GM23338 (cell line): ENCODE results near the gene PTP4A1. TPM values are rescaled to one million over a fixed set of nuclear protein-coding genes. Genes with fewer than 3 reads are reported as not detected.

Experiments
- ATAC-seq: fragments of 200-7000 bp; cut with Tn5 transposase; 3 replicates; pipeline ENCODE4 v1.9.1; 2020
- DNase-seq: peaks from one replicate; pipeline ENCODE4 v3.0.0-alpha.2; 2015; ENCODE audit warnings: low spot score
- H2AFZ ChIP-seq: fragments of 200-600 bp; sonication (generic); 2 replicates; pipeline ENCODE4 v1.8.0; 2016; ENCODE audit warnings: antibody characterized with exemption, mild to moderate bottlenecking, moderate library complexity
- H3F3A ChIP-seq: fragments of 200-600 bp; sonication (generic); replicated peaks from 2 replicates; pipeline ENCODE4 v1.8.0; 2017; ENCODE audit warnings: antibody characterized with exemption, mixed run types, low read depth
- H3K27ac ChIP-seq: fragments of 200-600 bp; sonication (generic); 2 replicates; pipeline ENCODE4 v1.6.1; 2016; ENCODE audit warnings: low read depth
- H3K27me3 ChIP-seq: fragments of 200-600 bp; sonication (generic); 2 replicates; pipeline ENCODE4 v1.8.0; 2016; ENCODE audit warnings: mild to moderate bottlenecking, mixed run types, moderate library complexity; ENCODE audit not compliant: insufficient read depth
- H3K36me3 ChIP-seq: fragments of 200-600 bp; sonication (generic); 2 replicates; pipeline ENCODE4 v1.8.0; 2016; ENCODE audit warnings: mild to moderate bottlenecking; ENCODE audit not compliant: insufficient read depth
- H3K4me1 ChIP-seq: fragments of 200-600 bp; sonication (generic); 2 replicates; pipeline ENCODE4 v1.8.0; 2016; ENCODE audit warnings: mild to moderate bottlenecking, moderate library complexity; ENCODE audit not compliant: insufficient read depth
- H3K4me2 ChIP-seq: fragments of 200-600 bp; sonication (generic); 2 replicates; pipeline ENCODE4 v1.7.1; 2017; ENCODE audit warnings: mixed run types
- H3K4me3 ChIP-seq: fragments of 200-600 bp; sonication (generic); 2 replicates; pipeline ENCODE4 v1.6.1; 2016; ENCODE audit warnings: mixed run types
- H3K79me2 ChIP-seq: fragments of 200-600 bp; sonication (generic); replicated peaks from 2 replicates; pipeline ENCODE4 v1.8.0; 2017; ENCODE audit warnings: mild to moderate bottlenecking; ENCODE audit not compliant: insufficient read depth
- H3K9me2 ChIP-seq: fragments of 200-600 bp; sonication (generic); 2 replicates; pipeline ENCODE4 v1.8.0; 2017; ENCODE audit not compliant: insufficient read depth
- H4K20me1 ChIP-seq: fragments of 200-600 bp; sonication (generic); replicated peaks from 2 replicates; pipeline ENCODE4 v1.8.0; 2017; ENCODE audit warnings: mild to moderate bottlenecking; ENCODE audit not compliant: insufficient read depth
- H3K27ac Mint-ChIP-seq: 2 replicates; pipeline ENCODE4 v1.8.0; 2020; ENCODE audit warnings: inconsistent platforms, mild to moderate bottlenecking, moderate library complexity, mixed read lengths
- H3K27me3 Mint-ChIP-seq: 3 replicates; pipeline ENCODE4 v1.8.0; 2022; ENCODE audit warnings: low read depth, mild to moderate bottlenecking, moderate library complexity, mixed read lengths, inconsistent platforms; ENCODE audit not compliant: insufficient read depth, poor library complexity
- H3K36me3 Mint-ChIP-seq: 3 replicates; pipeline ENCODE4 v1.8.0; 2021; ENCODE audit warnings: low read depth, mild to moderate bottlenecking, inconsistent platforms, moderate library complexity, mixed read lengths
- H3K4me1 Mint-ChIP-seq: 3 replicates; pipeline ENCODE4 v1.8.0; 2020; ENCODE audit warnings: mild to moderate bottlenecking, inconsistent platforms, mixed read lengths
- H3K4me3 Mint-ChIP-seq: 3 replicates; pipeline ENCODE4 v1.8.0; 2021; ENCODE audit warnings: moderate library complexity, mild to moderate bottlenecking, inconsistent platforms, mixed read lengths
- H3K9me3 Mint-ChIP-seq: 3 replicates; pipeline ENCODE4 v1.8.0; 2020; ENCODE audit warnings: moderate library complexity, mild to moderate bottlenecking, inconsistent platforms, mixed read lengths
- CREB1 ChIP-seq: fragments of 250-450 bp; sonication (Bioruptor Pico); IDR thresholded peaks from 2 replicates; pipeline ENCODE4 v1.5.0; 2020; ENCODE audit warnings: low read depth, mild to moderate bottlenecking, moderate library complexity
- CTCF ChIP-seq, 2 experiments: fragments of 200-600 bp in 1 of 2; sonication (generic) in 1 of 2; conservative IDR thresholded peaks; 2 replicates each; pipeline versions ENCODE4 v1.5.1 to v1.6.1; 2016 to 2017; ENCODE audit warnings: antibody characterized with exemption in 2 of 2, low read depth in 2 of 2, mild to moderate bottlenecking in 2 of 2, moderate library complexity in 1 of 2
- EZH2 ChIP-seq: fragments of 200-600 bp; sonication (generic); IDR thresholded peaks from one replicate; pipeline ENCODE4 v1.8.0; 2017; ENCODE audit warnings: antibody characterized with exemption, mild to moderate bottlenecking, low read depth; ENCODE audit not compliant: unreplicated experiment
- EZH2phosphoT487 ChIP-seq: fragments of 200-600 bp; sonication (generic); IDR thresholded peaks from one replicate; pipeline ENCODE4 v1.8.1; 2018; ENCODE audit warnings: antibody characterized with exemption; ENCODE audit not compliant: unreplicated experiment
- JUNB ChIP-seq: IDR thresholded peaks from one replicate; pipeline ENCODE4 v1.6.1; 2016; ENCODE audit warnings: antibody characterized with exemption; ENCODE audit not compliant: unreplicated experiment
- NANOG ChIP-seq: IDR thresholded peaks from 2 replicates; pipeline ENCODE4 v1.6.1; 2016; ENCODE audit warnings: antibody characterized with exemption, borderline replicate concordance
- POLR2AphosphoS5 ChIP-seq: IDR thresholded peaks from 2 replicates; pipeline ENCODE4 v1.6.1; 2016; ENCODE audit warnings: antibody characterized with exemption, low read depth
- STAT1 ChIP-seq: IDR thresholded peaks from one replicate; pipeline ENCODE4 v1.6.1; 2016; ENCODE audit warnings: antibody characterized with exemption; ENCODE audit not compliant: unreplicated experiment
- ZNF331 ChIP-seq: fragments of 250-450 bp; sonication (Bioruptor Pico); IDR thresholded peaks from 2 replicates; pipeline ENCODE4 v1.5.0; 2020; ENCODE audit warnings: low read depth, mild to moderate bottlenecking, moderate library complexity
- polyA plus RNA-seq: library from polyadenylated mRNA; unstranded; fragments of >200 nt; fragmentation: Nextera tagmentation; extraction: Ambion mirVana; gene quantifications from 2 replicates; pipeline ENCODE4 v1.2.1, GENCODE V29; 2016
- total RNA-seq: library from RNA; depleted of rRNA; stranded (reverse); fragments of >200 nt; shearing (Covaris generic); gene quantifications from 2 replicates; pipeline ENCODE4 v1.2.3, GENCODE V29; 2014
- TF ChIP-seq, protein P1 (sequence below): IDR thresholded peaks from 2 replicates; pipeline ENCODE4 v1.6.1; 2016; ENCODE audit warnings: antibody characterized with exemption
- TF ChIP-seq, protein P2 (sequence below): IDR thresholded peaks from one replicate; pipeline ENCODE4 v1.6.1; 2018; ENCODE audit warnings: antibody characterized with exemption; ENCODE audit not compliant: unreplicated experiment

Gene PTP4A1
- total and polyA plus RNA-seq, 2 experiments from 2014 or later, result 99.0 to 102 TPM

GRCh38 chr6:63565727-63566596 lies 6.3 kb upstream of the PTP4A1 start (continued):
- TF ChIP-seq NANOG (no peak), EZH2phosphoT487 (no peak), CREB1 (CRISPR knock-in tag) (no peak), ZNF331 (CRISPR knock-in tag) (no peak), JUNB (no peak), CTCF (conservative IDR thresholded peaks at IDR 0.05; ENCODE audit: low read depth in 2 of 2) (no peak), STAT1 (no peak), POLR2AphosphoS5 (no peak)
- TF ChIP-seq, protein P1, sequence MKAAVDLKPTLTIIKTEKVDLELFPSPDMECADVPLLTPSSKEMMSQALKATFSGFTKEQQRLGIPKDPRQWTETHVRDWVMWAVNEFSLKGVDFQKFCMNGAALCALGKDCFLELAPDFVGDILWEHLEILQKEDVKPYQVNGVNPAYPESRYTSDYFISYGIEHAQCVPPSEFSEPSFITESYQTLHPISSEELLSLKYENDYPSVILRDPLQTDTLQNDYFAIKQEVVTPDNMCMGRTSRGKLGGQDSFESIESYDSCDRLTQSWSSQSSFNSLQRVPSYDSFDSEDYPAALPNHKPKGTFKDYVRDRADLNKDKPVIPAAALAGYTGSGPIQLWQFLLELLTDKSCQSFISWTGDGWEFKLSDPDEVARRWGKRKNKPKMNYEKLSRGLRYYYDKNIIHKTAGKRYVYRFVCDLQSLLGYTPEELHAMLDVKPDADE, result no peak
- TF ChIP-seq, protein P2, sequence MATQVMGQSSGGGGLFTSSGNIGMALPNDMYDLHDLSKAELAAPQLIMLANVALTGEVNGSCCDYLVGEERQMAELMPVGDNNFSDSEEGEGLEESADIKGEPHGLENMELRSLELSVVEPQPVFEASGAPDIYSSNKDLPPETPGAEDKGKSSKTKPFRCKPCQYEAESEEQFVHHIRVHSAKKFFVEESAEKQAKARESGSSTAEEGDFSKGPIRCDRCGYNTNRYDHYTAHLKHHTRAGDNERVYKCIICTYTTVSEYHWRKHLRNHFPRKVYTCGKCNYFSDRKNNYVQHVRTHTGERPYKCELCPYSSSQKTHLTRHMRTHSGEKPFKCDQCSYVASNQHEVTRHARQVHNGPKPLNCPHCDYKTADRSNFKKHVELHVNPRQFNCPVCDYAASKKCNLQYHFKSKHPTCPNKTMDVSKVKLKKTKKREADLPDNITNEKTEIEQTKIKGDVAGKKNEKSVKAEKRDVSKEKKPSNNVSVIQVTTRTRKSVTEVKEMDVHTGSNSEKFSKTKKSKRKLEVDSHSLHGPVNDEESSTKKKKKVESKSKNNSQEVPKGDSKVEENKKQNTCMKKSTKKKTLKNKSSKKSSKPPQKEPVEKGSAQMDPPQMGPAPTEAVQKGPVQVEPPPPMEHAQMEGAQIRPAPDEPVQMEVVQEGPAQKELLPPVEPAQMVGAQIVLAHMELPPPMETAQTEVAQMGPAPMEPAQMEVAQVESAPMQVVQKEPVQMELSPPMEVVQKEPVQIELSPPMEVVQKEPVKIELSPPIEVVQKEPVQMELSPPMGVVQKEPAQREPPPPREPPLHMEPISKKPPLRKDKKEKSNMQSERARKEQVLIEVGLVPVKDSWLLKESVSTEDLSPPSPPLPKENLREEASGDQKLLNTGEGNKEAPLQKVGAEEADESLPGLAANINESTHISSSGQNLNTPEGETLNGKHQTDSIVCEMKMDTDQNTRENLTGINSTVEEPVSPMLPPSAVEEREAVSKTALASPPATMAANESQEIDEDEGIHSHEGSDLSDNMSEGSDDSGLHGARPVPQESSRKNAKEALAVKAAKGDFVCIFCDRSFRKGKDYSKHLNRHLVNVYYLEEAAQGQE, result no peak

DNA sequence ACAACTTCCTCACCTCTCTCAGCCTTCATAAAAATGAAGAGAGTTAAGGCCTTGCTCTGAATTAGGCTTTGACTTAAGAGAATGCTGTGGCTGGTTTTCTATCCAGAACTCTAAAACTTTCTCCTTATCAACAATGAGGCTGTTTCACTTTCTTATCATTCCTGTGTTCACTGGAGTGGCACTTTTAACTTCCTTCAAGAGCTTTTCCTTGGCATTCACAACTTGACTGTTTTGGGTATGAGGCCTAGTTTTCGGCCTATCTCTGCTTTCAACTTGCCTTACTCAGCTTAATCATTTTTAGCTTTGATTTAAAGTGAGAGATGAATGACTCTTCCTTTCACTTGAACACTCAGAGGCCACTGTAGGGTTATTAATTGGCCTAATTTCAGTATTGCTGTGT lies 4.3 kb upstream of the PTP4A1 start:
- H3K4me2 ChIP-seq, result no peak overlapping the region

More for the DNA sequence above, 4.3 kb upstream of the PTP4A1 start:
- Histone ChIP-seq H3K27me3 (no peaks in the 10 kb centered on the region), H3K4me3 (no peak overlapping the region), H4K20me1 (no peaks in the 10 kb centered on the region), H2AFZ (no peak overlapping the region), H3K9me2 (no peaks in the 10 kb centered on the region), H3K36me3 (no peaks in the 10 kb centered on the region), H3F3A (no peaks in the 10 kb centered on the region), H3K79me2 (peaks cover 4% of the 10 kb centered on the region), H3K27ac (no peak overlapping the region), H3K4me1 (peaks cover 20% of the 10 kb centered on the region; the same call in 1 of the 2 replicates)
- Mint-ChIP-seq H3K27ac (no peak overlapping the region), H3K4me1 (peaks cover 20% of the 10 kb centered on the region; the same call in 2 of the 3 replicates), H3K27me3 (peaks cover 6% of the 10 kb centered on the region), H3K4me3 (no peak overlapping the region), H3K9me3 (peaks cover 11% of the 10 kb centered on the region; the same call in 2 of the 3 replicates), H3K36me3 (peaks cover 5% of the 10 kb centered on the region; the same call in 1 of the 3 replicates)
- DNase-seq, result no peak
- TF ChIP-seq ZNF331 (CRISPR knock-in tag) (no peak), POLR2AphosphoS5 (no peak), EZH2 (no peak), NANOG (no peak), CREB1 (CRISPR knock-in tag) (no peak), CTCF (conservative IDR thresholded peaks at IDR 0.05; ENCODE audit: low read depth in 2 of 2) (no peak), EZH2phosphoT487 (no peak)
- TF ChIP-seq, protein P1, result no peak
- ATAC-seq, result no peak
